Endothelial cell of hepatic sinusoid (primary cell): ENCODE data around the gene SKI.

ENCODE experiments used
- in situ Hi-C: cut with HindIII; loops from 2 replicates; pipeline ENCODE4 v1.10.0; 2017; ENCODE audit warnings: low sequenced_read_pairs

Gene SKI

DNA sequence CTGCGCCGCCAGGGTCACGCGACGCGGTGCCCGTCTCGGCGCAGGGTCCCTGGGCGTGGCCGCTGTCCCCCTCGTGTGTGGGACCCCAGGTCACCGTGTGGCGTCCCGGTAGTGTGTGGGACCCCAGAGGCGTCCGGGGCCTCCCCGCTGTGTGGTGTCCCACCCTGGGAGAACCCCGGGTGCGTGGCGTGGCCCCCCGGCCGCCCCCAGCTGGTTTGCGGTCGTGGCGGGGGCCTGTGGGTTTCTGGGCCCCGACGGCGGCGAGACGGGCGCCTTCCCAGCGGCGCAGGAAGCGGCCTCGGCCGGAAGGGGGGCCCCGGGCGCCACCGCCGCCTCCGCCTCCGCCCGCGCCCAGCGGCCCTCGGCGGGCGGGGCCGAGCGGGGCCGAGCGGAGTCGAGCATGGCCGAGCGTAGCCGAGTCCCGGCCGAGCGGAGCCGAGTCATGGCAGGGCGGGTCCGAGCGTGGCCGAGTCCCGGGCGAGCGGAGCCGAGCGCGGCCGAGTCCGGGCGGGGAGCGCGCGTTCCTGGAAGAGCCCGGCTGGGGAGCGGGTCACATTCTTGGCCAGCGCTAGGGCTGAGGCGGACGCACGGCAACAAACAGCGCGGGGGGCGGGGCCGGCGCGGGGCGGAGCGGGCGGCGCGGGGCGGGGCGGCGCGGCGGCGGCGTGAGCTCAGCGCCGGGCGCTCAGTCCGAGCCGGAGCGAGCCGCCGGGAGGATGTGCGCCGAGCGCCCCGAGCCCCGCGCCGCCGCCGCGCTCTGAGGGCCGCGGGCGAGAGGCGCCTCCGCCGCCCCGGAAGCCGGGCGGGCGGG lies 568 bp upstream of the SKI start:
- in situ Hi-C loops: no loop called here

DNA sequence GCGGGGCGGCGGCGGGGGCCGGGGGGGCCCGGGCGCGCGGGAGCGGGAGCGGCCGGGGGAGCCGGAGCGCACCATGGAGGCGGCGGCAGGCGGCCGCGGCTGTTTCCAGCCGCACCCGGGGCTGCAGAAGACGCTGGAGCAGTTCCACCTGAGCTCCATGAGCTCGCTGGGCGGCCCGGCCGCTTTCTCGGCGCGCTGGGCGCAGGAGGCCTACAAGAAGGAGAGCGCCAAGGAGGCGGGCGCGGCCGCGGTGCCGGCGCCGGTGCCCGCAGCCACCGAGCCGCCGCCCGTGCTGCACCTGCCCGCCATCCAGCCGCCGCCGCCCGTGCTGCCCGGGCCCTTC lies 546 bp downstream of the SKI start:
- in situ Hi-C loops: no loop called here

DNA sequence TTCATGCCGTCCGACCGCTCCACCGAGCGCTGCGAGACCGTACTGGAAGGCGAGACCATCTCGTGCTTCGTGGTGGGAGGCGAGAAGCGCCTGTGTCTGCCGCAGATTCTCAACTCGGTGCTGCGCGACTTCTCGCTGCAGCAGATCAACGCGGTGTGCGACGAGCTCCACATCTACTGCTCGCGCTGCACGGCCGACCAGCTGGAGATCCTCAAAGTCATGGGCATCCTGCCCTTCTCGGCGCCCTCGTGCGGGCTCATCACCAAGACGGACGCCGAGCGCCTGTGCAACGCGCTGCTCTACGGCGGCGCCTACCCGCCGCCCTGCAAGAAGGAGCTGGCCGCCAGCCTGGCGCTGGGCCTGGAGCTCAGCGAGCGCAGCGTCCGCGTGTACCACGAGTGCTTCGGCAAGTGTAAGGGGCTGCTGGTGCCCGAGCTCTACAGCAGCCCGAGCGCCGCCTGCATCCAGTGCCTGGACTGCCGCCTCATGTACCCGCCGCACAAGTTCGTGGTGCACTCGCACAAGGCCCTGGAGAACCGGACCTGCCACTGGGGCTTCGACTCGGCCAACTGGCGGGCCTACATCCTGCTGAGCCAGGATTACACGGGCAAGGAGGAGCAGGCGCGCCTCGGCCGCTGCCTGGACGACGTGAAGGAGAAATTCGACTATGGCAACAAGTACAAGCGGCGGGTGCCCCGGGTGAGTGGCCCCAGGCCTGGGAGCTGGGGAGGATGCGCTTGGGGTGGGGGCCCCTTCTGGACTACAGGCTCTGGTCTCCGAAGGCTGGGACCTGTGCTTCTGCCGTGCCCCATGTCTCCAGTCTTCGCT lies 1.1 kb downstream of the SKI start:
- in situ Hi-C loops: no loop called here

DNA sequence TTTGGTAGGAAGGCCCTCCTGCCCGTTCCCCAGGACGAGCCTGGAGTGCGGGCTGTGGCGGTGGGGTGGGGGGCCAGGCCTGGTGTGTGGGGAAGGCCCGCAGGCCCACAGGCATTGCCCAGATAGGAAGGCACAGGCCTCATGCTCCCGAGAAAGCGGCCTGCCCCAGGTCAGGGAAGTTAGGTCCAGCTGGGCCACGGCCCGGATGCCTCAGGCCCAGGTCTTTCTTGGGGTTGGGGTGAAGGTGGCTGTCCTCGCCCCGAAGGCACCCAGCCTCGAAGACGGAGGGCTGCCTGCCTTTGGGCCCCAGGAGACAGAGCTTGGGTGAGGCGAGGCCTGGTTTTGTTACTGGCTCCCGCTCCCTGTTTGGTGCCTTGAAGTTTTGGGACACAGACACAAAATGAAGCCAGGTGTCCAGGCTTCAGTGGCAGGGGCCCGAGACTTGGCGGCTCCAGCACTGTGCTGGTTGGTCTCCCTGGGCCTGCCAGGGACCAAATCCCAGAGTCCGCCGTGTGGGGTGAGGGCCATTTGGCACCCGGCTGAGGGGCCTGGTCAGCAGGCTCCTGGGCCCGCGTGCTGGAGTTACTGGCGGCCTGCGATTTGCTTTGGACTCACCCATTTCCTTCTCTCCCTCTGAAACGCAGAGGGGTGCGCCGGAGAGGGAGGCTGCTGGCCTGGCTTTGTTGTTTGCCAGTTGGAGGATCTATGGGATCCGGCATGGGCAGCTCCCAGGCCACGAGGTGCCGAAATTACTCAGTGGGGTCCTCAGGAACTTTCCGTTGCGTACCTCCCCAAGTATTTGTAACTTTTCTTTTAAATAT lies 2.0 kb downstream of the SKI start:
- in situ Hi-C loops: no loop called here

DNA sequence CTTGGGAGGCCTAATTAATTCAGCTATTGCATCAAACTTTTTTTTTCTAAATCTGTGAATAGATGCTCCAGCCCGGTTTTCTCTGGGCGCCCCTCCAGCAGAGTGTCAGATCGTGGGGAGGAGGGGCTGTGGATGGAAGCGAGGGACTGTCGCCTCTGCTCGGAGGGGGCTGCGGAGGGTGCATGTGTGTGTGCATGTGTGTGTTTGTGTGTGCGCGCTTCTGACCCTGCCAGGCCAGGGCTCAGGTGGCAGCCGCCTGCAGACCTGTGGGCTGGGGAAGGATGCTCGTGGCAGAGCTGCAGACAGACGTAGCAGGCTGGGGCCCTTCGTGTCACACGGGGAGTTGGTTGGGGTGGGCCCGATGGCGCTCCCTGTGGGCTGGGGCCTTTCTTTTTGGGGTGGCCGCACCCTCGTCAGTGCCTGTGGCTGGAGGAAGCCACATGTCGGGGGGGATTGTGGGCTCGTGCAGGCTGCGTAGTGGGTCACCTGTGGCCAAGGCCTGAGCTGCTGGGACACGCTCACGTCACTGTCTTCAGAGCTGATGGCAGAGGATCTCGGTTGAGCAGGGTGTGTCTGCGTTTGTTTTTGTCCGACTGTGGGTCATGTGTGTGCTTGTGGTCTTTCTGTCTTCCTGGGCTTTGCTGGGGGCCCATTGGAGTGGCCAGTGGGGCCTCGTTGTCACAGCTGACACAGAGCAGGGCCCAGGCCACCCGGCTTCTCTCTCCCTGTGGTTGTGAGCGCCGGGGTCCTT lies 2.8 kb downstream of the SKI start:
- in situ Hi-C loops: no loop called here

DNA sequence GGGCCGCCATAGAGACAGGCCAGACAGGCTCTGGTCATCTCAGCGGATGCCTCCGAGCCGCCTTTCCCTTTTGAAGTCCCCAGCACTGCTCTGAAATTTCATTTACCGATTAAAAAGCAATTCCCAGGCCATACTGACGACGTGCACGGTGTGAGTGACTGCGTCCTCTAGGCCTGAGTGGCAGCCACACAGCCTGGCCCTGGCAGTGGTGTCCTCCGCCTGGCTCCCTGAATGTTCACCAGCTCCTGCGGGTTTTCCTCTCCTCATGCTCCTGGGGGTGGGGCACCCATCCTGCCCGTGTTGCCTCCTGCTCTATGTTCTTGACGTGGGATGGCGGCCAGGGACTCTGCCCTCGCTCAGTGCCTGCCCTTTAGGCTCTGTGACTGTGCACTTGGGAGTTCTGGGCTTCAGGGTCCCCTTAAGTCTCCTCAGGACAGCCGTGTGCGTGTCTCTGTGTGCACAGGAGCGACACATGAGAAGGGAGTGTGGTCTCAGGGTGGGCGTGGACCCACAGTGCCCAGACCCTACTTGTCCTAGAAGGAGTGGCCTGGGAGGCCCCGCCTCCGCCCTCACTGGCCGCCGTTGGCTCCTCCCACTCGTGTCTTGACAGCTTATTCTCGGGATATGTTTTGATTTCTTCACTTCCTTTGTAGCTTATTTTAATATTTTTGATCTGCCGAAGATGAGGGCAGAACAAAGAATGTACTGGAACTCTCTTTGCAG lies 3.6 kb downstream of the SKI start:
- in situ Hi-C loops: no loop called here

DNA sequence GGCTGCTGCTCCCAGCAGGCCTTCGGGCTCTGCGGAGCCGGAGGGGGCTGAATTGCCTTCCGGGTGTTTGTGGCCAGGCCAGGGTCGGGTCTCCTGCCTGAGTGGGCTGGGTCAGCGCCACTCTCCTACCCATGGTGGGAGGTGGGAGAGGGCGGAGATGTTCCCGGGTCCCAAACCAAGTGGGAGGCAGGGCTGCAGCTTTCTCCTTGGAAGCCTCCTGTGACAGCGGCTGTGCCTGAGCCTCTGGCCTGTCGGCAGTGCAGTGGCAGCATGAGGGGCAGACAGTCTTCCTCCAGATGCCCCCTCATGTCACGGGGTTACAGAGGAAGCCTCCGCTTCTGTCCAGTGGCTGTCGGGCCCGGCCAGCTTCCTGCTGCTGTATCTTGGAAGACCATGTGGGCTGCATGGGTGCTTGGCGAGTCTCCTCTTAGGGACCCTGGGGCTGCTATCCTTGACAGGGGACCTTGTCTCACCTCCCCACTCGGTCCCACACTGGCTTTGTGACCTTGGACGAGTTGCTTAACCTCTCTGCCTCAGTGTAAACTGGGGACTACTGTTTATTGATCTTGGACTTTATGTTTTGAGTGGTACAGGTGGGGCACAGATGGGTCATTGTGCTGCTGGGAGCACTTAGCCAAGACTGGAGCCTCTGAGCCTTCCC lies 4.3 kb downstream of the SKI start:
- in situ Hi-C loops: no loop called here

DNA sequence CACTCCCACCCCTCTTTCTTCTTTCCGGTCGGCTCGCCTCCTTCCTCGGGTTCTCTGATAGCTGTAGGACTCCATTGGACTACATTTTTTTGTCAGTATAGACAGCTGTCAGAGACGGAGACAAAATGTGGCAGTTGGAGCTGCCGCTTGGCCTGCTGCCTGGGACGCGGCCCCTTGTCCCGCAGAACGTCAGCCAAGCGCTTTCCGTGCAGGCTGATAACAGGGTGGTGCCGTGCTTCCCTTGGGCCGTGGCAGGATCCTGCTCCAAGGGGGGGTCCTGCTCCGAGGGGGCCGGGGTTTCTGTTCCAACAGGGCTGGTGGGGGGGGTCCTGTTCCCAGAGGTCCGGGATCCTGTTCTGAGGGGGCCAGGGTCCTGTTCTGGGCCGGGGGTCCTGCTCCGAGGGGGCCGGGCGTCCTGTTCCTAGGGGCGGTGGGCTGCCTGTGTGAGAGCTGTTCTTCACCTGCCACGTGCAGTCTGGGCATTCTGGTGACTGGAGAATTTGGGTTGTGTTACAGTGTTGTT lies 4.9 kb downstream of the SKI start:
- in situ Hi-C loops: no loop called here

DNA sequence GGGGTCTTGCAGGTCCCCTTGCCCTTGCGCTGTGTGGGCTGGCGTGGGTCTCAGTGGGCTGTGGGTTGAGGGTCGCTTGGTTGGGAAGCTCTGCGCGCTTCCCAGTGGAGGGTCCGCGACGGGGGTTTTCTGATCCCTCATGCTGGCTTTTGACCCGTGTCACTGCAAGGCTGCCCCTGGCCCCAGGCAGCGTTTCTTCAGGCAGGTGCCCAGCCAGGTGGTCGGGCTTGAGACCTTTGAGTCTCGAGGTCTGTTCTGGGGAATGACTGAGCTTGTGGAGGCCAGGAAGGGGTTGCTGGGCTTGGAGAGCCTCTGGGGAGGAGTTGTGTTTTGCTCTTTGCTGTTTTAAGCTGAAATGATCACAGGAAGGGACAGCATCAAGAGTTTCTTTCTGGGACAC lies 5.3 kb downstream of the SKI start:
- in situ Hi-C loops: no loop called here

DNA sequence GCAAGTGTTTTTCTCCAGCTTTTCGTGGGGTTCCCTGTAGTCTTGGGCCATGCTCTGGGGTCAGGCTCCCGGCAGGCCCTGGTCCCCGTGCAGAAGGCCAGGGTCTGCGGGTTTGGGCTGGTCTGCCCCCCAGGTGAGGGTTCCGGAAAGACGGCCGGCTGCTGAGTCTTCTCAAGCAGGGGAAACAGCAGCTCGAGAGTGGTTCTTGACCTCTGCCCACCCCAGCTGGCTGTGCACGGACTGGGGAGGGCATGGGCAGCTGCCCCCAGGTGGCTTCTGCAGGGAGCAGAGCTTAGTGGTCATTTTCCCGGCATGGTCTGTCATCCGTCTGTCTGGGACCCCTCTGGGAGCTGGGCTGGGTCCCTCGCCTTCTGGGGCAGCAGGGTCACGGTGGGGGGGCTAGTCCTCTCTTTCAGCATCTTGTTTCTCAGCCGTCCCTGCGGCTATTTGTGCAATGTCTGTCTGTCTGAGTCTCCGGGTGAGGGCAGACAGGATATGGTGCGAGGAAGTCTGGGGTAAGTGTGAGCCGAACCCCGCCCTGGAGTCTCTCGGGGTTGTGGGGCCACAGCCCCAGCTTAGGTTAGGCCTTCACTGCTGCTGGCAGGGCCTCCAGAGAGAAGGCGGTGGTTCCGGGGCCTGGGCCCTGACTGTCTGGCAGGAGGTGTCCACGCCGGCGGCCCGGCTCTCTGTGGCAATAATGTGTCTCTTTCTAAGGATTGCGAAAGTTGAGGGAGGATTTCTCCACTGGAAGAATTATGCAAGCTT lies 6.1 kb downstream of the SKI start:
- in situ Hi-C loops: no loop called here

DNA sequence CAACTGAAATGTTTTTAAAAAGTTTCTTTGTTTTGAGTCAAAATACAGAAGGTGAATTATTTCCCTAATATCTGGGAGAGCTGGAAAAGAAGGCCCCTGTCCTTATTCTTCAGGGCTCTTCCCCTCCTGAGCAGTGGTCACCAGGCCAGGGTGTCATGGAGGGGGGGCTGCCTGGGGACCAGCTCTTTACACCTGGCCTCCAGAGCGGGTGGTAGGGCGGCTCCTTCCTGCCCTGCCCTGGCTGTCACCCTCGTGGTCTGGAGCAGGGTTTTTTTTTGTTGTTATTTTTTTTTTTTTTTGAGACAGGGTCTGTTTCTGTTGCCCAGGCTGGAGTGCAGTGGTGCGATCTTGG lies 6.6 kb downstream of the SKI start:
- in situ Hi-C loops: no loop called here

DNA sequence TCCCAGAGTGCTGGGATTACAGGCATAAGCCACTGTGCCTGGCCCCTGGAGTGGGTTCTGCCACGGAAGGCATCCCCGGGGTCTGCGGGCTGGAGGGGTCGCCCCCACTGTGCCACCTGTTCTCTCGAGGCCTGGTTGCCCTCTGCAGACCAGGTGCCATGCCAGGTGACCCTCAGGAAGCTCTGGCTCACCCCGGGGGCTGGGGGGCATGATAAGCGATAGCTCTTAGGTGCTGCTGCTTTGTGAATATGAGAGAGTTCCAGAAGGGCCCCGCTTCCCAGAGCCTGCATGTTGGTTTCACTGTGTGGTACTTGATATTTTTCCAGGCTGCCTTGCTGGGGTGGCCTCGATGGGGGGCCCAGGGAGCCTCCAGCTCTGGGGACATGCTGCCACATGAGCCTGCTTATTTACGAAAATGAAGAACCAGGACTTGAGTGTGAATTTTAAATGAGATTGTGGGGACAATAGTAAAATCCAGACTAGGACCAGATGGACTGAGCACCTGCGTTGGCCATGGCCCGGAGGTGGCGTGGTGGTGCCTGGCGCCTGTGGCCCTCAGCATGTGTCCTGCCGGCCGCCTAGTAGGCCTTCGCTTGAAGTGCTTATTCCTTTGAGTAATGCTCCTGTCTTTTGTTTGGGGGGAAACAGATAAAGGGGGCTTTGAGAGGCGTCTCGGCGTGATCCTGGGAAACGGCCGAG lies 7.3 kb downstream of the SKI start:
- in situ Hi-C loops: no loop called here

DNA sequence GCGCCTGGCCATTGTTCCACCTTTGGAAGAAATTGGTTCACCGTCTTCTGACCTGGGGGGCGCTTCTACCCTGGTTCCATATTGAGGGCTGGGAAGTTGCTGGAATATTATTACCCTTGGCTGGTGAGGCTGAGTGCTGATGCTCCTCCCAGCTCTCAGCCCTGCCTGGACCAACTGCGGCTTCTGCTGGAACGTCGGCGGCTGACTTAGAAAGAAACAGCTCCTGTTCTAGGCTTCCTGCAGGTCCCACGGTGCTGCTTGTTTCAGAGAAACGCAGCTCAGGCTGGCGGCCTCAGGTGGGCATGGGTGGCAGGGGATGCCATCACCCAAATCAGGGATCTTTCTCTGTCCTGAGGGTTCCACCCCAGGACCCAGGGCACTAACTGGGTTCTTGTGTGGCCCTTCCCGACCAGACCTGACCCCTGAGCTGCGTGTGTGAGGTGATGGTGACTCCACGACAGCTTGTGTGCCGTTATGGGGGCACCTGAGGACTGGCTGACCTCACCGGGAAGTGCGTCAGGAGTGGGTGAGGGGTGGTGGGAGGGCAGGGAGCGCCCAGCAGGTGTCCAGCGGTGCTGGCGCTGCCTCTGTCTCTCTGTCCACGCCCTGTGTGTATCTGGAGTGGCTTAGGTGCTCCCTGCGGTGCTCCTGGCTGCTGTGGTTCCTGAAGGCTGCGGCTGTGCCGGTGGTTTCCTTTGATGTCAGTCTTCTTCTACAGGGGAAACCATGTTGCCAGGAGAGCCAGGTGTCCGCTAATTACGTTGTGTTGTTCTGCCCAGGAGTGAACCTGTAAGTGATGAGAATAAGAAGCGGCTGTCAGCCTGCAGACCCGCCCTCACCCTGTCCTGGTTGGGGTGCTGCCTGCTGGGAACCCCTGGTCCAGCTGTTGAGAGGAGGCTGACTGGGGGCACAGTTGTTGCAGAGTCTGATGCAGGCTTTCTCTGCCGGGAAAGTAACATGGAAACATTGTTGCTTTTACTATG lies 8.9 kb downstream of the SKI start:
- in situ Hi-C loops: no loop called here

DNA sequence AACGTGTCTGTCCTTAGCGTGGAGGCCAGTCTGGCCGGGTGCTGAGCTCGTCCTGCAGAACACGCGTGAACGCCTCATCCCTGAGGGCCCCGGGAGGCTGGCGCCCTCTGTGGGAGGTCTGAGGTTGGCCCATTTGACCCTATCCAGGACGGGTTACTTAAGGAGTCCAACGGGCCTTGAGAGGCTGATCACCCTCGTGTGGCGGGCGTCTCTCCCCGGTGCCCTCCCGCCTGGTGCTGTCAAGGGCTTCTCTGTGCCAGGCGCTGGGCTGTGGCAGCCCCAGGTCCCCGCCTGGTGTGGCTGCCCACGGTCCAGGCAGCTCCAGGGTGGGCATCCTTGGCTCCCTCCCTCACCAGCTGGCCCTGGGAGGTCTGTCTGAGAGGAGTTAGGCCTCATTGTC lies 9.7 kb downstream of the SKI start:
- in situ Hi-C loops: no loop called here

DNA sequence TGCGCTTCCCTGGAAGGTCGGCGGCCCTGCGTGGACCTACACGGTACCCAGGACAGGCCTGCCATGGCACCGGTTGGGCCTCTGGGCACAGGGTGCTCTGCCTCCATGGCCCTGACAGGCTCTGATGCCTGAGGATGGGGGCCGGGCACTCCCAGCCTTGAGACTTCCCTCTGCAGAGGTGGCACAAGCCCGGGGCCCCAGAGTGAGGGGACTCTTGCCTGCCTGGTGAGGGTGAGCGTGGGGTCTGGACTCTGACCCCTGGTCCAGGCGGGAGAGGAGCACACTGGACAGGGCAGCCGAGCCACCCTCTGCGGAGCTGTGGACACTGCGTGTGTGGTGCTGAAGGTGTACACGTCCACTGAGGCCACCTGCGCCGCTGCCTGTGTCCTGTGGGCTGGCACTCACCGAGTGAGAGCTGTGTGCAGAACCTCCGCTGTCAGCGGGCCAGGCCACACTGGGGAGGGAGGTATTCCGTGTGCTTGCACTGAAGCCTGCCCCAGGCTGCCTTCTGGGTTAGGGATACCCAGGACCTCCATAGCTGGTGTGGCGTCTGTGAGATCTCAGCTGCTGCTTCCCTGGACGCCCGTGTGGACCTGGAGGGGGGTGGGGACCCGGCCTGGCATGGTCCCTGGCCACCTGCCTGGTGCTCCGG lies 10.4 kb downstream of the SKI start:
- in situ Hi-C loops: no loop called here

DNA sequence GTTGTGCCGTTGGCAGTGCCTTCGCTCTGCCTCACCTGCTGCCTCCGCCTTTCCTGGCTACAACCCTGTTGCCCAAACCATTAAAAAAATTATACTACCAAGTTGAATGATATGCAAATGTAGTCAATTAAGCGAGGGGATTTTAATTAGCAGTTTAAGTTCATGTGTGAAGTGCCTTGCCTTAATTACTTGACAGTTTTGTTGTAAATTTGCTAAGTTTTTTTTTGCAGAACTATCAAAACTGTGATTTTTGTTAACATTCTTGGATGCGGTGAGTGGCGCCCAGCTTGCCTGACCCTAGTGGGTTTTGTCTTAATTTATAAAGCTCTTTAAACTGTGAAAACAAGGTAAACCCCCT lies 10.9 kb downstream of the SKI start:
- in situ Hi-C loops: no loop called here
